Measurements from ENCODE around the gene LRRC8D. TPM values are rescaled to one million over a fixed set of nuclear protein-coding genes. Genes with fewer than 3 reads are reported as not detected.
A peak's percentile ranks its signal among the peaks of the same experiment; 100 is the strongest.

LRRC8D gene
- total and polyA plus RNA-seq, 11 donors = 2.1 to 16.5 (median 8.0) TPM

GRCh38 chr1:89816366-89816765 is 4.5 kb upstream of the LRRC8D start:
- H3K4me3 ChIP-seq = no peak overlapping the region
- TF ChIP-seq POLR2A (IDR thresholded peaks at IDR 0.05) (no peak), CTCF (IDR thresholded peaks at IDR 0.05) (no peak)
- peaks cover 0 to 27% (median 3%) of the 10 kb centered on the region in 12 donors for H3K4me1 ChIP-seq
- intact Hi-C loops (cut with DNase I) = no loop called here
- H3K27me3 ChIP-seq = peaks cover 0 to 3% (median 0%) of the 10 kb centered on the region in 9 donors
- no peak for ATAC-seq
- no peaks in the 10 kb centered on the region for H3K9me3 ChIP-seq
- DNase-seq = no peak
- H3K27ac ChIP-seq = no peak overlapping the region
- no peaks in the 10 kb centered on the region for H3K36me3 ChIP-seq
- 88 to 97% (median 95%) methylated on average over 2 of the region's 2 CpGs for WGBS, 4 donors

DNA sequence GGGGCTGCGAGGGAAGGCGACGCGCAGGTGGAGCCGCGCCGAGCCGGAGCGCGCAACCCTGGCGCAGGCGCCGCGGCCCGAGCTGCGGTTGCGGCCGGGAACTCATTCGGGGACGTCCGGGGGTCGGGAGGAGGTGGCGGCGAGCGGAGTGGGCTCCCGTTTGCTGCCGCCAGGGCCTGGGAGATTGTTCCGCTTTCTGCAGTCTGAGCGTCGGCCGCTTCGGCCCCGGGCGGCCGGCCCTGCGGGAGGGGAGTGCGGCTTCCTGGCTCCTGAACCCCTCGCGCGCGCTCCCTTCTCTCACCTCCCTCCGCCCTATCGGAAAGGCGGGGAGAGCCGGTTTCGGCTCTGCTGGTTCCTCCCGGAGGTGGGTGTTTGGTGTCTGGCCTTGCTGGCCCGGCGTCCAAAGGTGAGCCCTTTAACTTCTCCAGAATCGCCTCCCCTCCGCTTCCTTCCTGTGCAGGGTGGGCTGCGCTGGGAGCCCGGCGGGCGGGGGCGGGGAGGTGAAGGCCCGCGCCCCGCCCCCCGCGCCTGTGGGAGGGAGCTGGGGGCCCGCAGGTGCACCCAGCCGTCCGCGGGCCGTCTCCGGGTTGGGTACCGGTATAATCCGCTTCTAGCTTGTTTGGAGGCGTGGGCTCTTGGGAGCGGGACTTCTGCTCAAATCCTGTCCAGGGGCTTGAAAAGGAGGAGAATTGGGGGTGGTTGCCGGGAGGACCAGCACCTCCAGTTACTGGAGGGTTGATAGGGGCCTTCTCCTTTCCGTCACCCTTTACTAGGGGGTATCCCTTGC is 683 bp downstream of the LRRC8D start:
- 1 to 3% (median 1%) methylated on average over 43 to 73 of the region's 73 CpGs for WGBS, 4 donors
- intact Hi-C loops (cut with DNase I) = loop anchor here in 4 of 10 donors (5.0 kb wide), 4 partner anchors 51 to 171 kb away; no protein-coding TSS in a partner anchor
- peak; percentile 36 to 77 (median 48) for DNase-seq

GRCh38 chr1:89822109-89822962 is 1.5 kb downstream of the LRRC8D start:
- Histone ChIP-seq H3K27ac (peak overlapping the region in 10 of 12 donors; percentile 13 to 91 (median 76)), H3K36me3 (no peaks in the 10 kb centered on the region), H3K27me3 (no peaks in the 10 kb centered on the region), H3K9me3 (no peaks in the 10 kb centered on the region), H3K4me1 (peaks cover 0 to 45% (median 17%) of the 10 kb centered on the region in 12 donors), H3K4me3 (peak overlapping the region; percentile 69 to 99 (median 92))
- no peak for TF ChIP-seq CTCF (IDR thresholded peaks at IDR 0.05)
- no peak for TF ChIP-seq POLR2A (IDR thresholded peaks at IDR 0.05)
- ATAC-seq (no peak), DNase-seq (peak in 1 of 5 donors; percentile 26)
- intact Hi-C loops (cut with DNase I) = loop anchor here in 4 of 10 donors (5.0 kb wide), 4 partner anchors 50 to 170 kb away; no protein-coding TSS in a partner anchor
- 61 to 69% (median 67%) methylated on average over 17 of the region's 17 CpGs for WGBS, 4 donors

More for the DNA sequence above, 683 bp downstream of the LRRC8D start:
- Histone ChIP-seq H3K27ac (peak overlapping the region; percentile 10 to 91 (median 78)), H3K27me3 (no peaks in the 10 kb centered on the region), H3K4me3 (peak overlapping the region; percentile 69 to 99 (median 92)), H3K4me1 (peaks cover 0 to 46% (median 17%) of the 10 kb centered on the region in 12 donors), H3K36me3 (no peaks in the 10 kb centered on the region), H3K9me3 (no peaks in the 10 kb centered on the region)
- ATAC-seq = peak in 3 of 4 donors; percentile 25 to 53 (median 51)
- TF ChIP-seq CTCF (IDR thresholded peaks at IDR 0.05) = peak in 1 of 12 donors; percentile 8
- TF ChIP-seq POLR2A (IDR thresholded peaks at IDR 0.05) = peak in 1 of 2 donors; percentile 14

Data from heart left ventricle (tissue), 16 donors.